Gastroesophageal sphincter (tissue), 3 donors: ENCODE results near the gene DTX1.

Experiments
- EP300 ChIP-seq: sonication (generic); formaldehyde crosslinking; IDR thresholded peaks from one replicate; pipeline ENCODE4 v1.6.1; 2017; ENCODE audit warnings: antibody characterized with exemption, mild to moderate bottlenecking
- TF ChIP-seq, protein P1 (sequence below), 4 experiments: fragments of 200-600 bp in 2 of 4; fragments of 450-650 bp in 2 of 4; sonication (generic) in 1 of 4; IDR thresholded peaks; one replicate each; pipeline ENCODE4 v1.5.1; 2017 to 2019; ENCODE audit warnings: antibody characterized with exemption in 4 of 4, mild to moderate bottlenecking in 2 of 4, moderate library complexity in 2 of 4

GRCh38 chr12:113144806-113145205 lies 88.3 kb downstream of the DTX1 start:
- TF ChIP-seq, protein P1, sequence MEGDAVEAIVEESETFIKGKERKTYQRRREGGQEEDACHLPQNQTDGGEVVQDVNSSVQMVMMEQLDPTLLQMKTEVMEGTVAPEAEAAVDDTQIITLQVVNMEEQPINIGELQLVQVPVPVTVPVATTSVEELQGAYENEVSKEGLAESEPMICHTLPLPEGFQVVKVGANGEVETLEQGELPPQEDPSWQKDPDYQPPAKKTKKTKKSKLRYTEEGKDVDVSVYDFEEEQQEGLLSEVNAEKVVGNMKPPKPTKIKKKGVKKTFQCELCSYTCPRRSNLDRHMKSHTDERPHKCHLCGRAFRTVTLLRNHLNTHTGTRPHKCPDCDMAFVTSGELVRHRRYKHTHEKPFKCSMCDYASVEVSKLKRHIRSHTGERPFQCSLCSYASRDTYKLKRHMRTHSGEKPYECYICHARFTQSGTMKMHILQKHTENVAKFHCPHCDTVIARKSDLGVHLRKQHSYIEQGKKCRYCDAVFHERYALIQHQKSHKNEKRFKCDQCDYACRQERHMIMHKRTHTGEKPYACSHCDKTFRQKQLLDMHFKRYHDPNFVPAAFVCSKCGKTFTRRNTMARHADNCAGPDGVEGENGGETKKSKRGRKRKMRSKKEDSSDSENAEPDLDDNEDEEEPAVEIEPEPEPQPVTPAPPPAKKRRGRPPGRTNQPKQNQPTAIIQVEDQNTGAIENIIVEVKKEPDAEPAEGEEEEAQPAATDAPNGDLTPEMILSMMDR (IDR thresholded peaks at IDR 0.05): no peak
- TF ChIP-seq EP300: no peak
